PC-3 (cell line): ENCODE data around the gene BAIAP2L2. TPM values are rescaled to one million over a fixed set of nuclear protein-coding genes. Genes with fewer than 3 reads are reported as not detected.

Experiments
- ATAC-seq: fragments of 200-7000 bp; cut with Tn5 transposase; 2 replicates; pipeline ENCODE4 v1.9.1; 2020; ENCODE audit warnings: mild to moderate bottlenecking, moderate library complexity
- BruUV-seq: library from RNA; stranded (reverse); fragments of 400-500 nt; replicated peaks from 2 replicates; lab custom pipeline; 2021; lab: Mats Ljungman, UMichigan
- CTCF ChIA-PET: fragments of 300-600 bp; sonication (Branson Sonifier 250); formaldehyde crosslinking; loops from one replicate; lab custom pipeline; 2022; ENCODE audit warnings: antibody characterized with exemption; lab: Charles Lee
- POLR2A ChIA-PET: fragments of 300-600 bp; sonication (Branson Sonifier 250); formaldehyde crosslinking; loops from one replicate; lab custom pipeline; 2022; ENCODE audit warnings: antibody characterized with exemption; ENCODE audit not compliant: unreplicated experiment; lab: Charles Lee
- DNase-seq: peaks from one replicate; pipeline ENCODE4 v3.0.0-alpha.2; 2015
- H2AFZ ChIP-seq: fragments of 300-600 bp; sonication (generic); 2 replicates; pipeline ENCODE4 v1.6.0; 2016; ENCODE audit warnings: antibody characterized with exemption, low read length
- H3F3A ChIP-seq: fragments of 300-600 bp; sonication (generic); one replicate; pipeline ENCODE4 v1.6.0; 2017; ENCODE audit warnings: antibody characterized with exemption, low read length, control low read depth, mild to moderate bottlenecking; ENCODE audit not compliant: unreplicated experiment
- H3K27ac ChIP-seq: fragments of 300-600 bp; sonication (generic); 2 replicates; pipeline ENCODE4 v1.5.1; 2016; ENCODE audit warnings: mild to moderate bottlenecking, low read length
- H3K27me3 ChIP-seq: fragments of 300-600 bp; sonication (generic); 2 replicates; pipeline ENCODE4 v1.6.1; 2016; ENCODE audit warnings: low read length, mixed read lengths
- H3K36me3 ChIP-seq: fragments of 300-600 bp; sonication (generic); 2 replicates; pipeline ENCODE4 v1.6.1; 2016; ENCODE audit warnings: low read depth, mixed run types, low read length, mixed read lengths
- H3K4me1 ChIP-seq: fragments of 300-600 bp; sonication (generic); 2 replicates; pipeline ENCODE4 v1.5.1; 2016; ENCODE audit warnings: low read length; ENCODE audit not compliant: insufficient read depth
- H3K4me2 ChIP-seq: fragments of 300-600 bp; sonication (generic); 2 replicates; pipeline ENCODE4 v1.6.0; 2016; ENCODE audit warnings: low read length
- H3K4me3 ChIP-seq: fragments of 300-600 bp; sonication (generic); 2 replicates; pipeline ENCODE4 v1.5.1; 2016; ENCODE audit warnings: mild to moderate bottlenecking, low read length, mixed read lengths
- H3K79me2 ChIP-seq: fragments of 300-600 bp; sonication (generic); 2 replicates; pipeline ENCODE4 v1.6.1; 2017; ENCODE audit warnings: low read length, mixed read lengths
- H3K9ac ChIP-seq: fragments of 300-600 bp; sonication (generic); 2 replicates; pipeline ENCODE4 v1.6.0; 2016; ENCODE audit warnings: mild to moderate bottlenecking, low read length
- H3K9me2 ChIP-seq: fragments of 300-600 bp; sonication (generic); replicated peaks from 2 replicates; pipeline ENCODE4 v1.6.1; 2016; ENCODE audit warnings: mixed run types, low read length, mixed read lengths
- H3K9me3 ChIP-seq: fragments of 300-600 bp; sonication (generic); 2 replicates; pipeline ENCODE4 v1.6.1; 2016; ENCODE audit warnings: low read length, mixed read lengths
- H4K20me1 ChIP-seq: fragments of 300-600 bp; sonication (generic); 2 replicates; pipeline ENCODE4 v1.6.1; 2016; ENCODE audit warnings: low read length, mixed read lengths
- EZH2 ChIP-seq: fragments of 300-600 bp; sonication (generic); IDR thresholded peaks from one replicate; pipeline ENCODE4 v1.6.1; 2017; ENCODE audit warnings: antibody characterized with exemption, mild to moderate bottlenecking, low read length; ENCODE audit not compliant: unreplicated experiment
- EZH2phosphoT487 ChIP-seq: fragments of 300-600 bp; sonication (generic); IDR thresholded peaks from 2 replicates; pipeline ENCODE4 v1.6.1; 2018; ENCODE audit warnings: mild to moderate bottlenecking, antibody characterized with exemption, low read length, borderline replicate concordance
- intact Hi-C: fragments of 100-400 bp; cut with micrococcal nuclease; formaldehyde crosslinking; loops from 2 replicates; pipeline ENCODE4 v1.9.0; 2023
- total RNA-seq: library from RNA; depleted of rRNA; stranded (reverse); fragments of >200 nt; gene quantifications from 2 replicates; pipeline ENCODE4 v1.2.3, GENCODE V29; 2014; rRNA removed
- TF ChIP-seq, protein P1 (sequence below): fragments of 300-600 bp; sonication (generic); conservative IDR thresholded peaks from 2 replicates; pipeline ENCODE4 v1.5.1; 2017; ENCODE audit warnings: antibody characterized with exemption, low read depth, mild to moderate bottlenecking, low read length

The BAIAP2L2 gene
- total RNA-seq, 1 experiment from 2014 or later = 0.80 TPM

DNA sequence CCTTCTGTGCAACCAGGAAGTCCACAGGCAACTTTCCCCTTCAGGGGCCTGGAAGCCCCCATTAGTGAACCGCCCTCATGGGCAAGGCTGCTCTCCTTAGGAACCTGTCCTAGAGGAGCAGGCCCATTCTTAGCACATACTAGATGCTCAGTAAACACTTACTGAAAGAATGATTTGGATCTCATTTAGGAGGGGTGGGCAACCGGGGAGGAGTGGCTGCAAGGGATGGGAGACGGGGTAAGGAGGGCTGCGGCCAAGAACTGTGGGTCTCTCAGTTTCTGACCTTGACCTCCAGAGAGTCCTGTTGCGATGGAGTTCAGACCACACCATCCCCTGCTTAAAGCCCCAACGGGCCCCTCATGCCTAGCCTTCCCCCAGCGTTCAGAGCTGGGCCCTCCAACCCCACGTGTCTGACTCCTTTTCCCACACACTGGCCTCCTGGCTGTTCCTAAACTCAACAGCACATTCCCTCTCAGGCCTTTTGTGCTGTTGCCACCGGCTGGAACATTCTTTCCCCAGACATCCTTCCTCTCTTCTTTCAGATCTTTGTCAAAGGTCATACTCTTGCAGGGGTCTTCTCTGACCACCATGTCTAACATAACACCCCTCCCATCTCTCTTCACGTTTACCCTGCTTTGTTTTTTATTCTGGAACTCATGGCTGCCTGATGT, 74.0 kb downstream of the BAIAP2L2 start:
- CTCF ChIA-PET = no interaction called here

DNA sequence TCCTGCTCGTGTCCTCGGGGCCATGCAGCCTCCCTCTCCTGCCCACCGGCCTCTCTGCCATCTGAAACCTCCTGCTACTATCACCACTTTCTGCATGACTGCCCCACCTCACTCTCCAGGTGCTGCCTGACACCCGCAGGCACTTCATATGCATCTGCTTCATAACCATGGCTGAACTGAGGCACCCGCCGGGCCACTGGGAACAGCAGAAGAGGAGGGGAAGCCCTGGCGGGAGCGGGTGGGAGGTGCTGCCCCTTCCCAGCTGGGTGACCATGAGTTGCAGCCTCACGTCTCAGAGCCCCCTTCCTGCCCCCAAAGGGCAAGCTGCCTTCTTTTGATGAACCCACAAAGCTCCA, 75.0 kb downstream of the BAIAP2L2 start:
- DNase-seq (no peak), ATAC-seq (no peak)
- Histone ChIP-seq H3K9me3 (no peaks in the 10 kb centered on the region), H3K79me2 (no peaks in the 10 kb centered on the region), H3K4me3 (no peak overlapping the region), H3K27ac (no peak overlapping the region), H3F3A (no peaks in the 10 kb centered on the region), H3K27me3 (no peaks in the 10 kb centered on the region), H3K36me3 (no peaks in the 10 kb centered on the region), H3K9ac (no peak overlapping the region), H3K9me2 (no peaks in the 10 kb centered on the region), H3K4me1 (peaks cover 14% of the 10 kb centered on the region), H2AFZ (no peak overlapping the region), H3K4me2 (no peak overlapping the region), H4K20me1 (no peaks in the 10 kb centered on the region)
- intact Hi-C loops = no loop called here
- ChIA-PET CTCF (no interaction called here), POLR2A (no interaction called here)
- TF ChIP-seq EZH2phosphoT487 (no peak), EZH2 (no peak)
- TF ChIP-seq, protein P1, sequence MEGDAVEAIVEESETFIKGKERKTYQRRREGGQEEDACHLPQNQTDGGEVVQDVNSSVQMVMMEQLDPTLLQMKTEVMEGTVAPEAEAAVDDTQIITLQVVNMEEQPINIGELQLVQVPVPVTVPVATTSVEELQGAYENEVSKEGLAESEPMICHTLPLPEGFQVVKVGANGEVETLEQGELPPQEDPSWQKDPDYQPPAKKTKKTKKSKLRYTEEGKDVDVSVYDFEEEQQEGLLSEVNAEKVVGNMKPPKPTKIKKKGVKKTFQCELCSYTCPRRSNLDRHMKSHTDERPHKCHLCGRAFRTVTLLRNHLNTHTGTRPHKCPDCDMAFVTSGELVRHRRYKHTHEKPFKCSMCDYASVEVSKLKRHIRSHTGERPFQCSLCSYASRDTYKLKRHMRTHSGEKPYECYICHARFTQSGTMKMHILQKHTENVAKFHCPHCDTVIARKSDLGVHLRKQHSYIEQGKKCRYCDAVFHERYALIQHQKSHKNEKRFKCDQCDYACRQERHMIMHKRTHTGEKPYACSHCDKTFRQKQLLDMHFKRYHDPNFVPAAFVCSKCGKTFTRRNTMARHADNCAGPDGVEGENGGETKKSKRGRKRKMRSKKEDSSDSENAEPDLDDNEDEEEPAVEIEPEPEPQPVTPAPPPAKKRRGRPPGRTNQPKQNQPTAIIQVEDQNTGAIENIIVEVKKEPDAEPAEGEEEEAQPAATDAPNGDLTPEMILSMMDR = no peak
- BruUV-seq = no TSS peak

More for the DNA sequence above, 74.0 kb downstream of the BAIAP2L2 start:
- Histone ChIP-seq H3K9me2 (no peaks in the 10 kb centered on the region), H3K4me3 (no peak overlapping the region), H3K9ac (no peak overlapping the region), H4K20me1 (no peaks in the 10 kb centered on the region), H2AFZ (no peak overlapping the region), H3F3A (no peaks in the 10 kb centered on the region), H3K4me2 (no peak overlapping the region), H3K4me1 (peaks cover 14% of the 10 kb centered on the region), H3K9me3 (no peaks in the 10 kb centered on the region), H3K27ac (no peak overlapping the region), H3K36me3 (no peaks in the 10 kb centered on the region), H3K79me2 (no peaks in the 10 kb centered on the region), H3K27me3 (no peaks in the 10 kb centered on the region)
- ATAC-seq (no peak), DNase-seq (no peak)
- intact Hi-C loops = no loop called here
- TF ChIP-seq, protein P1 = no peak
- no peak for TF ChIP-seq EZH2phosphoT487
- no peak for TF ChIP-seq EZH2
- POLR2A ChIA-PET = no interaction called here
- BruUV-seq = no TSS peak

Other genes starting within 250 kb of the BAIAP2L2 start
- gene MICALL1, start 204.4 kb downstream of the BAIAP2L2 start, total RNA-seq = 20.1 and 29.9 TPM in 2 replicates
- gene C22orf23, start 157.1 kb downstream of the BAIAP2L2 start, total RNA-seq = 0.52 and 0.69 TPM in 2 replicates
- gene POLR2F, start 157.0 kb downstream of the BAIAP2L2 start, total RNA-seq = 177 and 238 TPM in 2 replicates
- 1.1 TPM in 1 of 2 replicates, not detected in the other for gene SOX10, start 126.1 kb downstream of the BAIAP2L2 start, total RNA-seq
- gene PICK1, start 53.3 kb downstream of the BAIAP2L2 start, total RNA-seq = 41.7 and 45.5 TPM in 2 replicates
- gene SLC16A8, start 26.5 kb downstream of the BAIAP2L2 start, total RNA-seq = not detected in 2 replicates
- 6.0 and 6.3 TPM in 2 replicates for gene PLA2G6, start 71.1 kb upstream of the BAIAP2L2 start, total RNA-seq
- 72.6 and 112 TPM in 2 replicates for gene MAFF, start 91.3 kb upstream of the BAIAP2L2 start, total RNA-seq
- gene TMEM184B, start 162.3 kb upstream of the BAIAP2L2 start, total RNA-seq = 37.5 and 43.8 TPM in 2 replicates
- gene CSNK1E, start 206.7 kb upstream of the BAIAP2L2 start, total RNA-seq = 147 and 179 TPM in 2 replicates